WERI-Rb-1 (cell line): ENCODE results near the gene CLNK.

Source experiments
- DNase-seq: peaks from one replicate; pipeline ENCODE4 v3.0.0-alpha.2; 2020
- H3K27ac ChIP-seq: fragments of 250-450 bp; sonication (Bioruptor Pico); 2 replicates; pipeline ENCODE4 v1.5.1; 2020; ENCODE audit warnings: mild to moderate bottlenecking, moderate library complexity
- H3K27me3 ChIP-seq: fragments of 250-450 bp; sonication (Bioruptor Pico); 2 replicates; pipeline ENCODE4 v1.5.1; 2021; ENCODE audit warnings: mild to moderate bottlenecking, low read depth, moderate library complexity; ENCODE audit not compliant: insufficient read depth, severe bottlenecking
- H3K36me3 ChIP-seq: fragments of 250-450 bp; sonication (Bioruptor Pico); 2 replicates; pipeline ENCODE4 v1.5.1; 2020; ENCODE audit warnings: mild to moderate bottlenecking, moderate library complexity
- H3K4me3 ChIP-seq: 2 replicates; pipeline ENCODE4 v1.5.1; 2011; ENCODE audit warnings: low read depth, mild to moderate bottlenecking, control low read depth, low read length
- H3K9me3 ChIP-seq: fragments of 250-450 bp; sonication (Bioruptor Pico); 2 replicates; pipeline ENCODE4 v1.5.1; 2021; ENCODE audit warnings: mild to moderate bottlenecking, moderate library complexity; ENCODE audit not compliant: severe bottlenecking
- CTCF ChIP-seq: IDR thresholded peaks from 2 replicates; pipeline ENCODE4 v1.5.1; 2011; ENCODE audit warnings: low read depth, mild to moderate bottlenecking, control low read depth, inconsistent platforms, low read length

CLNK gene

DNA sequence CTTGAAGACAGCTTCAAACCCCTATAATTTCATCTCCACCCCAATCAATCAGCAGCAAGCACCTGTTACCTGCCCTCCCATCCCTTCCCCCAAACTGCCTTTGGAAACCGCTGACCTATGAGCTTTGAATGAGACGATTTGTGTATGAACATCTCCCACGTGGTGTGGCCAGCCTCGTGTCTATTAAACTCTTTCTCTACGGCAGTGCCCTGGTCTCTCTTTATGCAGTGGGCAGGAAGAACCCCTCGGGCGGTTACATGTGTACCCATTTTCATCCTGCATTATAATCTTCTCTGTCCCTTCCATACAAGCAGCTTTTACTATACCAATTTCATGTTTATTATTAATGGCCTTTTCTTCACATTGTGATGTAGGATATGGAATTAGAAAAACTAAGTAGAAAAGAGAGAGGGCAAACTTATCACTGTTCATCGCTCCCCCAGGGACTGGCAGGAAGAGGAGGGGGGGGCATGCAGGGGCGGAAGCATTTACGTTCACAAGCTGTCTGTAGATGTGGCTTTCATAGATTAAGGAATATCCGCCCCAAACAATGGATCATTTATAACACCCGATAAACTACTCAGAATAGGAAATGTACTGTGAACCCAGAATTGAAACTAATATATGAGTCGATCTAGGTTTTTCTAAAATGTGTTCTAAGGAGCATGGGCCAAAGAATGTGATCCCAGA is 131.8 kb downstream of the CLNK start:
- DNase-seq = no peak

DNA sequence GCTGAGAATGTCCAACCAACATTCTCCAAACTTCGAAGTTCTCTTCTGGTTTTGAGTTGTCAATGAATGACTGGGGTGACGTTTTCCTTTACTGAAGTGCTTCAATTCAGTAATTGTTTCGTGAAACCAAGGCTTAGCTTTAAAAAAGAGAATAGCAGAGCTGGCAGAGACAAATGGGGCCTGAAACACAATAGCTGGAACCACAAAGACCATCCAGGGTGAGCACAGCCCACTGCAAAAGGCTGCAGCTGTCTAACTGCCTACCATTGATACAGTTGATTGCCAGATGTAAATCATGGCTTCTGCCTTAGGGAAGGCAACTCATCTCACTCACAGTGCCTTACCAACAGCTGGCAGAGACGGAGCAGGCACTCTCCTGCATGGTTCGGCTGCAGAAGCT is 148.7 kb downstream of the CLNK start:
- no peaks in the 10 kb centered on the region for H3K27me3 ChIP-seq
- no peaks in the 10 kb centered on the region for H3K9me3 ChIP-seq
- H3K27ac ChIP-seq = no peak overlapping the region
- no peak for TF ChIP-seq CTCF
- no peaks in the 10 kb centered on the region for H3K36me3 ChIP-seq
- DNase-seq = no peak
- no peak overlapping the region for H3K4me3 ChIP-seq

More for the DNA sequence above, 131.8 kb downstream of the CLNK start:
- no peak for TF ChIP-seq CTCF
- Histone ChIP-seq H3K4me3 (no peak overlapping the region), H3K36me3 (no peaks in the 10 kb centered on the region), H3K27ac (no peak overlapping the region), H3K9me3 (no peaks in the 10 kb centered on the region), H3K27me3 (no peaks in the 10 kb centered on the region)

DNA sequence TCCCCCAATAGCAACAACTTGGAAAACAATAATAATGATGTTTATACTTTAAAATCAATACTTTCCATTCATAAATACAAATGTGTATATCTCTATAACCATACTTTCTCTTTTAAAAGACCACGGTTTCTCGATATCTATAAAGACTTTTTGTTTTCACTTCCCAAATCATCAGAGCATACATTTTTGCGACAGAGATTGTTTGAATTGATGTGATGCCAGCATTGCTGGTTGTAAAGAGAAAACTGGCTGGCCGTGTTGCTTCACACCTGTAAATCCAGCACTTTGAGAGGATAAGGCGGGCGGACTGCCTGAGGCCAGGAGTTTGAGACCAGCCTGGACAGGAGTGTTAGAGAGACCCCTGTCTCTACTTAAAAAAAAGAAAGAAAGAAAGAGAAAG is 149.7 kb downstream of the CLNK start:
- H3K36me3 ChIP-seq = no peaks in the 10 kb centered on the region
- H3K4me3 ChIP-seq = no peak overlapping the region
- H3K27ac ChIP-seq = no peak overlapping the region
- DNase-seq = no peak
- no peaks in the 10 kb centered on the region for H3K27me3 ChIP-seq
- TF ChIP-seq CTCF = no peak
- no peaks in the 10 kb centered on the region for H3K9me3 ChIP-seq

DNA sequence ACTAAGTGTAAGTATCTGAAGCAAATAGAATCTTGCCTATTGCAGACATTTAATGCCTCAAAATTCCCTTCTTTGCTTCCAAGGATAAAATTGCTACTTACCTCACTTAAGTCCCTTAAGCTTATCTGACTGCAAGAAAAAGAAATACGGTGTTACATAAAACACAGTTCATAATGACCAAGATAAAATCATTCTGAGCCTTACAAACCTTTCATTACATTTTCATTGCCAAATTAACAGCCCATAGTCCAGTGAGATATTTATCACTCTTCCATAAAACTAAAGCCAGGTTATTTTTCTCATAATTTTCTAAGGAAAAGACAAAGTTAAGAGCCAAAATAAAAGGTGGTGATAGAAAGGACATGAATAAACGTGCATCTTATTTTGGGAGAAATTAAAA is 152.4 kb downstream of the CLNK start:
- no peaks in the 10 kb centered on the region for H3K27me3 ChIP-seq
- DNase-seq = no peak
- H3K9me3 ChIP-seq = no peaks in the 10 kb centered on the region
- H3K27ac ChIP-seq = no peak overlapping the region
- H3K36me3 ChIP-seq = no peaks in the 10 kb centered on the region
- no peak overlapping the region for H3K4me3 ChIP-seq
- no peak for TF ChIP-seq CTCF

GRCh38 chr4:10530137-10530786 is 154.3 kb downstream of the CLNK start:
- Histone ChIP-seq H3K27ac (no peak overlapping the region), H3K9me3 (no peaks in the 10 kb centered on the region), H3K4me3 (no peak overlapping the region), H3K36me3 (no peaks in the 10 kb centered on the region), H3K27me3 (no peaks in the 10 kb centered on the region)
- DNase-seq = no peak
- no peak for TF ChIP-seq CTCF
